Stimulated activated CD4-positive, alpha-beta T cell treated with anti-CD3 and anti-CD28 coated beads, Interleukin-15, amount 100 ng/mL, for 1 hour (primary cell): Measurements from ENCODE around the gene RBCK1.

Source experiments
- DNase-seq, 2 donors: peaks; one replicate each; pipeline ENCODE4 v3.0.0-alpha.2; 2020; ENCODE audit warnings: low read depth in 1 of 2, low spot score in 1 of 2

RBCK1 gene

DNA sequence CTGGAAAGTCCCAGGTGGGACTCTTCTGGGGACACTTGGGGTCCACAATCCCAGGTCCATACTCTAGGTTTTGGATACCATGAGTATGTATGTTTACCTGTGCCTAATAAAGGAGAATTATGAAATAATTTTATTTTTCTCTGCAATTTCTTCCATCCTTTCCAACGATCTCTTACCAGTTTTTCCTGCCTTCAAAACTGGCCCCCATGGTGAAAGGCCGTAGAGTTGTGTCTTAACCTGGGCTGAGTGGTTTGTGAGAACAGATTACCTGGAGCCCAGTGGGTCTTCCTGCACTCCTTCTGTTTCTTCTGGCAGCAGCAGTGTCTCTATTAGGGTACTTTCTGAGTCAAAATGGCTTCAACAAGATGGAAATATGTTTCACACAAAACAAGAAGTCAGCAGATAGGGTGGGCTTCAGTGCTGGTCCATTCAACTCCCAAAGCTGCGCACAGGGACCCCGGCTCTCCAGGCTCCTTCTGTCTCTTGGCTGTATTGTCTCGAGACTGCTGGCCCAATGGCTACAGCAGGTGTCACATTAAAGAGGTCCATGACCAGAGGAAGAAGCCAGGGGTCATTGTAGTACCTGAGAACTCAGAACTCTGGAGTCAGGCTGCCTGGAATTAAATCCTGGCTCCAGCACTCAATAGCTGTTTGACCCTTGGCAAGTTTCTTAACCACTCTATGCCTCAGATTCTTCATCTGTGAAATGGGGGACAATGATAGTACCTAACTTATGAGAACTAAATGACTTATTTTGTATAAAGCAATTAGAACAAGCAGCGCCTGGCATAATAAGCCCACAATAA is 10.5 kb upstream of the RBCK1 start:
- DNase-seq = no peak

DNA sequence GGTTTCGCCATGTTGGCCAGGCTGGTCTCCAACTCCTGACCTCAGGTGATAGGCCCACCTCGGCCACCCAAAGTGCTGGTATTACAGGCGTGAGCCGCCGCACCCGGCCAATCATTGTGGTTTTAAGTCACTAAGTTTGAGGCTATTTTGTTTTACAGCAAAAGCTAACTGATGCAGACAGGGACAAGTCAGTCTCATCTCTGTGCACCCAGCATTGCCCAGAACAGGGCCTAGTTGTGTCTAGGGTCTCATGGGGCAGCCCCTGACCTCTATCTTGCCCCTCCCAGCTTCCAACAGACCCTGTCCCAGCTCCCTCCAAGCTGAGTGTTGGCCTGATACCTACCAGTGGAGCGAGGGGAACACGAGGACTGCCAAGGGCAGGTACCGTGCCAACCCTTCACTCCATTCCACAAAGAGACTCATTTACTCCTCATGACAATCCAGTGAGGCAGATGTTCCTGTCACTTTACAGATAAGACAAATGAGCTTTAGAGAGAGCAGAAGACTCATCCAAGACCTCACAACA is 8.9 kb upstream of the RBCK1 start:
- DNase-seq = no peak

DNA sequence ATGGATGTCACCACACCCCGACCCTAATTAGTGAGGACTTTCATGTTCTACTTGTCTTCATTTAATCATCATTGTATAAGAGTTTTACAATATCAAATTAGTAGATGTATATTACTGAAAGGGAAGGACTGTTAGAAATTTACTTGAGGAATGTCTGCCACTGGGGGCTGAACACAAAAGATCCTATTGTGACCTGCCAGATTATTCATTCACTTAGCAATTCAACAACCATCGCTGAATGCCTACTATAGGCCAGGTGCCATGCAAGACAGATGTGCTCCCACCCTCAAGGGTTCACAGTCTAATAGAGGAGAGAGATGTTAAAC is 8.0 kb upstream of the RBCK1 start:
- no peak for DNase-seq

DNA sequence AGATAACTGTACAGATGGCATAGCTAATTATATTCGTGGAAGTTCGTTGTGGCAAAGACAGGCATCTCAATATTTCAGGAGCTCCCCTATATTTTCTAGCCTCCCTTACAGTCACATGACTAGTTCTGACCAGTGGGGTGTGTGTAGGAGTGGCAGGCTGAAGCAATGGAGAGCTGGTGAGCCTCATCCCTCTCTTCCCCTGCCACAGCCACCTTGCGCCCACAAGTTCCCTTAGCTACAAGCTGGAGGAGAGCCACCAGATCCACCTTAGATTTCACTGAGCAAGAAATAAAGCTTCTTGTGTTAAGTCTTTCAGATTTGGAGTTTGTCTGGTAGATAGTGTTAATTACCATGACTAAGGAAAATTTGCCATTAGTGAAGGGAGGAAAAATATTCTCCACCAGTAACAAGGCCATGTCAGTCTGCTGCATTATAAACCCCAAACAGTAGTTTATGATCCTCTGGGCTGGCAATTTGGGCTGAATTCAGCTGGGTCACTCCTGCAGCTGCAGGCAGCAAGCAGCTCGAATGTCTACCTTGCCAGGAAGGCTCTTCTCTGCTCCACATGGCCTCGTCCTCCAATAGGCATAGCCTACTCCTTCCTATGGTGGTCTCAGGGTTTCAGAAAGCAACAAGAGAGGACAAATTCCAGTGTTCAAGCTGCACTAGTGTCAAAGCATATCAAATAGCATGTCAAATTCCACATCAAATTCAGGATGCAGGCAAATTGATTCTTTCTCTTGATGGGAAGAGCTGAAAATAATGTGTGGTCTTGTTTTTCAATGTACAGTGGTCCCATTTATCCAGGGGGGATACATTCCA is 7.4 kb upstream of the RBCK1 start:
- DNase-seq = no peak

DNA sequence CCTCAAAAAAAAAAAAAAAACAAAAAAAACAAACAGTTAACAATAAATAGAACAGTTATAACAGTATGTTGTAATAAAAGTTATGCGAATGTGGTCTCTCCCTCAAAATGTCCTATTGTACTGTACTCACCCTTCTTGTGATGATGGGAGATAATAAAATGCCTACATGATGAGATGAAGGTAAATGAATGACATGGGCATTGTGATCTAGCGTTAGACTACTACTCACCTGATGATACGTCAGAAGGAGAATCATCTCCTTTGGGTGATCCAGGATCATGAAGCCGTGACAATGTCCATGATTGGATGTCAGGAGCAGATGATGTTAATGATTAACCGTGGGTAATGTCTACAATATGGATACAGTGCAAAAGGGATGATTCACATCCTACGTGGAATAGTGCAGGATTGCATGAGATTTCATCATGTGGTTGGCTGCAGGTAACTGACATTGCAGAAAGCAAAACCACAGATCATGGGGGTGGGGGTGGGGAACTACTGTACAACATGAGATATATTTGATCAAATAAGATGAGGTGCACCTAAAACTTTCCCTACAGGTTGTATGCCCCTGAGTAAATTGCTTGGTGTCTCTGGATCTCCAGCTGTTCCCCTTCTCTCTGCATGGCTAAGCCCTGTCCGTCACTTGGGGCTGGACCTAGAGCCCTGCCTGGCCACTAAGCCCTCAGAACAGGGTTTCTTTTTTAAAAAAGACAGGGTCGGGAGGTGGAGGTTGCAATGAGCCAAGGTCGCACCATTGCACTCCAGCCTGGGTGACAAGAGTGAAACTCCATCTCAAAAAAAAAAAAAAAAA is 6.2 kb upstream of the RBCK1 start:
- DNase-seq = no peak

DNA sequence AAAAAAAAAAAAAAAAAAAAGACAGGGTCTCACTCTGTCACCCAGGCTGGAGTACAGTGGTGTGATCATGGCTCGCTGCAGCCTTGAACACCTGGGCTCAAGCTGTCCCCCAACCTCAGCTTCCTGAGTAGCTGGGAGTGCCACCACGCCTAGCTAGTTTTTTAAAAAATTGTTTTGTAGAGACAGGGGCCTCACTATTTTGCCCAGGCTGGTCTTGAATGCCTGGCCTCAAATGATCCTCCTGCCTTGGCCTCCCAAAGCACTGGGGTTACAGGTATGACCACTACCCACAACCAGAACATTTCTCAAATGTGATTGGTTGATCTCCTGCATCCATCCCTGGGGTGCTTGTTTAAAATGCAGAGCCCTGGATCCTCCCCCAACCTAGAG is 5.6 kb upstream of the RBCK1 start:
- DNase-seq = no peak

DNA sequence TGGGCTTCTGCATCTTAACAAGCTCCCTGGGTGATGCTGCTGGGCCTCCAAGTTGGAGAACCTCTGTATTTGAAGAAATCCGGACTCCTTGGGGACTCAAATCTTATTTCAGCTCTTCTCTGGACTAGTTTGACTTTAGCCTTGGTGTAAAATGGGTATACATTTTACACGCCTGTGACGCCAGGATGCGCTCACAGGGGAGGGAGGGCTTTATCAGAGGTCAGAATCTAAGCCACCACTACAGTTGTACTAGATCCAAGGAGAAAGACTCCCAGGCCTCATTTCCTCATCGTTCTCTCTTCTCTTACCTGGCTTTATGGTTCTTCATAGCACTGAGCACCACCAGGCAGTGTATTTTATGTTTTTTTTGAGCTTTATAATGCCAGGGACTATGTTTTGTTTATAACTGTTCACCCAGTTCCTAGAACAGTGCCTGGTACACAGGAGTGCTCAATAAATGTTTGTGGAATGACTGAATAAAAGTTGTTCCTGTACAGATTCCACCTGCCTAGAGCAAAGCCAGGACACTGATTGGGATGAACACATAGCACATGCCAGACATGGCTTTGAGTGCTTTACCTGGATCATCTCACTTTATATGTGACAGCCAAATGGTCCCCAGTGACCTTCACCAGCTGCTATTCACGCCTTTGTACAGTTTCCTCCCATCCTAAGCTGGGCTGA is 5.1 kb upstream of the RBCK1 start:
- DNase-seq = no peak

DNA sequence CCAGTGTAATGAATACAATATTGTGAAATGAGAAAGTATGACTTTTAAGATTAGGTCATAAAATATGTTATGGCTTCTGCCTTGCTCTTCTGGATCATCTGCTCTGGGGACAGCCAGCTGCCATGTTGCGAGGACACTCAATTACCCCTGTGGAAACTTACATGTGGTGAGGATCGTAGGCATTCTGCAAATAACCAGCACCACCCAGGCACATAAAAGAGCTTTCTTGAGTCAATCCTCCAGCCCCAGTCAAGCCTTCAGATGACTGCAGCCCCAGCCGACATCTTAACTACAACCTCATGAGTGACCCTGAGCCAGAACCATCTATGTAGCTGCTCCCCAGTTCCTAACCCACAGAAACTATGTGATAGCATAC is 4.5 kb upstream of the RBCK1 start:
- DNase-seq = no peak

DNA sequence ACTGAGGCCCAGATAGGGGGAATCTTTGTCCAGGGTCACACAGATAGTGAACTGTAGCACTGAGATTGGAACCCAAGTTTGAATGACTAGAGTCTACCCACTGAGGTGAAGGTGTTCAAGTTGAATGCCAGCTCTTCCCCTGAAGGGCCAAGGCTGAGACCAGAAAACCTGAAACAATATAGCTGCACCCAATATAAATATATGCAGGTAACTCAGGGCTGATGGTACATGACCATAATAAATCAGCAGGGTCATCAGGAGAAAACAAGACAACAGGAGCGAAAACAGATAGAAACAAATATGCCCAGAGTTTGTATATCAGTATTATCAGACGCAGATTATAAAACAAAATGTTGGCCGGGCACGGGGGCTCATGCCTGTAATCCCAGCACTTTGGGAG is 4.0 kb upstream of the RBCK1 start:
- no peak for DNase-seq

DNA sequence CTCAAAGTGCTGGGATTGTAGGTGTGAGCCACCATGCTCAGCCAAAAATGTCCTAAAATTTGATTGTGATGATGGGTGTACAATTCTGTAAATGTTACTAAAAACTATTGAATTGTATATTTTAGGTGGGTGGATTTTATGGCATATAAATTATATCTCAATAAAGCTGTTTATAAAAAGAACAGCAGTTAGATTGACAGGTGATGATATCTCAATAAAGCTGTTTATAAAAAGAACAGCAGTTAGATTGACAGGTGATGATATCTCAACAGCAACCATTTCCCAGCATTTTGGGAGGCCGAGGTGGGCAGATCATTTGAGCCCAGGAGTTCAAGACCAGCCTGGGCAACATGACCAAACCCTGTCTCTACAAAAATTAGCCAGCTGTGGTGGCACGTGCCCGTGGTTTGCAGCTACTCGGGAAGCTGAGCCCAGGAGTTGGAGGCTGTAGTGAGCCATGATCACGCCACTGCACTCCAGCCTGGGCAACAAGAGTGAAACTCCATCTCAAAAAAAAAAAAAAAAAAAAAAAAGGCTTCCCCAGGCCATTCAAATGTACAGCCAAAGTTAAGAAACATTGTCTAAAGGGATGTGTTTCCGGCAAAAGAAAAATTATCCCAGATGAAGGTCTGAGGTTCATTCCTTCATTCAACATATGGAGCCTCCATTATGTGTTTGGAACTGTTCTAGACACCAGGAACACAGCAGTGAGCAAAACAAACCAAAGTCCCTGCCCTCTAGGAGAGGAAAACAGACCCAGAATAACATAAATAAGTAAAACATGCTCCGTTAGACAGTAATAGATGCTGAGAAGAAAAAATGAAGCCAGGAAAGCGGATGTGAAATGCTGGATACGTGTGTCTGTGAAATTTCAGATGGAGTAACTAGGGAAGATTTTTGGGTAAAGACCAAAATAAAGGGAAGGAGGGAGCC is 1.6 kb upstream of the RBCK1 start:
- no peak for DNase-seq

DNA sequence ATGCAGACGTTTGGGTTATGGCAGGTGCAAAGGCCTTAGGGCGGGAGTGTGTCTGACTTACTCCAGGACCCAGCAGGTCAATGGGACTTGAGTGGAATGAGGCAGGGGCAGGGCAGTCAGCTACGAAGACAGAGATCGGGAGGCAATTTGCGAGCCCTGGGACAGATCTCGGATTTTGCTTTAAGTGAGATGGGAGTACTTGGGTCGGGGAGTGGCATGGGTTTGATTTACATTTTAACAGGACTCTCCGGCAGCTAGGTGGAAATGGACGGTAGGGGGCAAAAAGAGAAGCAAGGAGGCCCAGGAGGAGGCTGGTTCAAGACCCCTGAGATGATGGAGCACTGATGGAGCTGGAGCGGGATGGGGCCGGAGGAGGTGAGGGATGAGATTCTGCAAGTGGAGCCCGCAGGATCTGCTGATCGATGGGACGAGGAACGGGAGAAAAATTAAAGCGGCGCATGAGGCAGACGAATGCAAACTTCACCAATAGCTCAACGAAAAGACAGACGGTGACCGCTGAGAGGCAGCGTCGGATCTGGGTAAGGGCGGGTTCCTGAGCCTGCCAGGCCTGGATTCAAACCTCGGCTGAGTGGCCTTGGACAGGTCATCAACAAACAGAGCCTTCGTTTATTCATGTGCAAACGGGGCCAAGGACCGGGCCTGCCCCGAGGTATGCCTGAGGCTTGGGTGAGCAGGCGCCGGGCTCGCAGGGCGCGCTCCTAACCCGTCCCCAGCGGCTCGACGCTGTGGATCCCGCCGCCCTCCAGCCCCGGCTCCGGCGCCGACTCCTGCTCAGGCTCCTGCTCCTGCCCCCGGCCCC is 756 bp upstream of the RBCK1 start:
- peak in 1 of 2 donors; percentile 47 for DNase-seq

DNA sequence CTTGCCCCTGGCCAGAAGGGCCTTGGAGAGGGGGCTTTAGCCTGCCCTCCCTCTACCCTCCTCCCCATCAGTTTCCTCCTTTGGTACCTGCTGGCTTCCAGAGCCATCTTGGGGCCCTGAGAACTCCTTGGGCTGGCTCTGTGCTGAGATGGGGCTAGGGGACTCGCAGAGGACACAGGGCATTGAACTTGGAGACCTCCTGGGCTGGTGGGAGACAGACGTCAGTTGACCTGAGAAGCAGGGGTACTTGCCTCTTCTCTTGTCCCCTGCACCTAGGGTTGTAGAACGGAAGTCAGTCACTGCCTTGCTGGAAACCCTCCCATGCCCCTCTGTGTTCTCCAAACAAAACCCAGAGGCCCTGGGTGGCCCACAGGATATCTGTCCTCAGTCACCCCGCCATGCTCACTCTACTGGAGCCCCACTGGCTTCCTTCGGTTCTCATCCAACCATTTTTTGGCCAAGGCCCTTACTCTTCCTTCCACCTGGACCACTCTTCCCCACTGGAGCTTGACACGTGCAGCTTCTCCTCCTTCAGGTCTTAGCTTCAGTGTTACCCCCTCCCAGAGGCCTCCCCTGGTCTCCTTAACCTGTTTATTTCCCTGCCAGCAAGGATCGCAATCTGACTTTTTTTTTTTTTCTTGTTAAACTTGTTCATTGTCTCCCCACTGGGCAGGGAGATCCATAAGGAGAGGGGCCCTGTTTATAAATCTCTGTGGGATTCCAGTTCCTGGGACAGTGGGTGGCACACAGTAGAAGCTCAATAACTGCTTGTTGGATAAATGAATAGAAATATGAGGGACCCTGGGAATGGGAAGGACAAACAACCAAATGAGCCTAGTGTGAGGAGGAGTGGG is 971 bp downstream of the RBCK1 start:
- no peak for DNase-seq

DNA sequence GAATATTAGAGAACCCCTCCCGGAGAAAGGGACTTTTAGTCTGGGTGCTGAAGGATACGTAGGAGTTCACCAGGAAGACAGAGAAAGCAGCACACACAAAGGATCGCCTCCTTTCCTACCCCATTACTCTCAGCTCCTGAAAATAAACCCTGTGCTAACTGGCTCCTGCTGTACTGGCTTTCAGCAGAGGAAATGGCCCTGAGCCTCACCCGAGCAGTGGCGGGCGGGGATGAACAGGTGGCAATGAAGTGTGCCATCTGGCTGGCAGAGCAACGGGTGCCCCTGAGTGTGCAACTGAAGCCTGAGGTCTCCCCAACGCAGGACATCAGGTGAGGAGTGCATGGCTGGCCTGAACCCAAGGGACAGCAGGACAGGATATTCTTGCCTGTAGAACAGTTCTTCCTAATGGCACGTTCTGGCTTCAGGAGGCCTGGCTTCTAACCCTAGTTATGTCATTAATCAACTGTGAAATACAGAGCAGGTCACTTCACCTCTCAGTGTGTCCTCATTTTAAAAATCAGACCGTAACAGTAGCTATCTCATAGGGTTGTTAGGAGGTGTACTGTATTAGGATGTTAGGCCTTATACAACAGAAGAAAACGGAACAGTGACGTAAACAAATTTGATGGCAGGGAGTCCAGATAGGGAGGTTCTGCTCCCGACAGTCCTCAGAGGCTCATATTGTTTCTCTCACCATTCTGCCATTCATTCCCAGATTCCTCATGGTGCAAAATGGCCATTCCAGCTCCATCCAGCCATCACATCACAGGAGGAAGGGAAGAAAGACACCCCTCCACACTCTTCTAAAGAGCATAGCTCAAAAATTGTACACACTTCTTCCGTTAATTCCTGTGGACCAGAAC is 1.8 kb downstream of the RBCK1 start:
- DNase-seq = no peak

DNA sequence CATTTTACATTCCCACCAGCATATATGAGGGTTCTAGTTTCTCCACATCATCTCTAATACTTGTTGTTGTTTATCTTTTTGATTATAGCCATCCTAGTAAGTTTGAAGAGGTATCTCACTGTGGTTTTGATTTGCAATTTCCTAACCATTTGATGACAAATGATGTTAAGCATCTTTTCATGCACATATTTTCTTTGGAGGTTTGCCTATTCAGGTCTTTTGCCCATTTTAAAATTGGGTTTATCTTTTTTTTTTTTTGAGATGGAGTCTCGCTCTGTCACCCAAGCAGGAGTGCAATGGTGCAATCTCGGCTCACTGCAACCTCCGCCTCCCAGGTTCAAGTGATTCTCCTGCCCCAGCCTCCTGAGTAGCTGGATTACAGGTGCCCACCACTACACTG is 4.0 kb downstream of the RBCK1 start:
- no peak for DNase-seq

DNA sequence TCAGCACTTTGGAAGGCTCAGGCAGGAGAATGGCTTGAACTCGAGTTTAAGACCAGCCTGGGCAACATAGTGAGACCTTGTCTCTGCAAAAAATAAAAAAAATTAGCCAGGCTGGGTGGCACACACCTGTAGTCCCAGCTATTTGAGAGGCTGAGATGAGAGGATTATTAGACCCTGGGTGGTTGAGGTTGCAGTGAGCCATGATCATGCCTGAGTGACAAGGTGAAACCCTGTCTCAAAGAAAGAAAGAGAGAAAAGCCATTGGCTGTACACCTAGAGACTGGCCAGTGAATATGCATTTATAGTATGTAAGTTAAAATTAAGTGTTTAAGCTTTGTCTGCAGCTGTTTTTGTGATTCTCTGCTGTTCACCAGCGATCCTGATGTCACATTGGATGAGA is 6.1 kb downstream of the RBCK1 start:
- DNase-seq = no peak

DNA sequence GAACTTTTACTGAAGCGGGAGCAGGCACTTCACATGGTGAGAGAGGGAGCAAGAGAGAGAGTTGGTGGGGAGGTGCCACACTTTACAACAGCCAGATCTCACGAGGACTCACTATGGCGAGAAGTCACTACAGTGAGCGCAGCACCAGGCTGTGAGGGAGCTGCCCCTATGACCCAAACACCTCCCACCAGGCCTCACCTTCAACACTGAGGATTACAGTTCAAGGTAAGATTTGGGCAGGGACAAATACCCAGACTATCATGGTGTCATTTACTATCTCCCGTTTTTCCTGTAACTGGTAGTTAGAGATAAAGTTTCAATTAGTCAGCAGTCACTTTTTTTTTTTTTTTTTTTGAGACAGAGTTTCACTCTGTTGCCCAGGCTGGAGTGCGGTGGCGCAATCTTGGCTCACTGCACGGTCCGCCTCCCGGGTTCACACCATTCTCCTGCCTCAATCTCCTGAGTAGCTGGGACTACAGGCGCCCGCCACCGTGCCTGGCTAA is 7.8 kb downstream of the RBCK1 start:
- no peak for DNase-seq
